ENCODE data around the gene UPK3A.
"Not testable (repeated sequence)": the region's sequence is repeated elsewhere in the genome, so short reads cannot be mapped to it uniquely, and the experiment has no call there.

Gene UPK3A

GRCh38 chr22:45257941-45258340 is 26.8 kb upstream of the UPK3A start:
- not testable (repeated sequence) for DNase-seq

- DNase-seq, result no peak
Measured at GRCh38 chr22:45259754-45260394, 24.9 kb upstream of the UPK3A start.

GRCh38 chr22:45260395-45260759 is 24.4 kb upstream of the UPK3A start:
- DNase-seq, result not testable (repeated sequence)

GRCh38 chr22:45261407-45262088 is 23.2 kb upstream of the UPK3A start:
- DNase-seq, result no peak

GRCh38 chr22:45262195-45262930 is 22.4 kb upstream of the UPK3A start:
- no peak for DNase-seq

GRCh38 chr22:45262931-45263462 is 21.8 kb upstream of the UPK3A start:
- DNase-seq, result no peak

GRCh38 chr22:45263463-45264269 is 21.1 kb upstream of the UPK3A start:
- DNase-seq, result peak in 1 of 2 experiments; percentile 51

GRCh38 chr22:45265535-45265934 is 19.2 kb upstream of the UPK3A start:
- no peak for DNase-seq

- peak in 1 of 2 experiments; percentile 61 for DNase-seq
Measured at GRCh38 chr22:45268167-45268957, 16.4 kb upstream of the UPK3A start.

GRCh38 chr22:45268958-45269844 is 15.5 kb upstream of the UPK3A start:
- DNase-seq, result peak in 1 of 2 experiments; percentile 68

- DNase-seq, result no peak
Measured at GRCh38 chr22:45270095-45271020, 14.4 kb upstream of the UPK3A start.

- DNase-seq, result no peak
Measured at GRCh38 chr22:45271667-45272201, 13.0 kb upstream of the UPK3A start.

- no peak for DNase-seq
Measured at GRCh38 chr22:45272498-45272897, 12.3 kb upstream of the UPK3A start.

- no peak for DNase-seq
Measured at GRCh38 chr22:45273452-45274075, 11.2 kb upstream of the UPK3A start.

GRCh38 chr22:45276507-45277105 is 8.1 kb upstream of the UPK3A start:
- no peak for DNase-seq

- DNase-seq, result not testable (repeated sequence)
Measured at GRCh38 chr22:45277720-45278119, 7.0 kb upstream of the UPK3A start.

GRCh38 chr22:45278125-45278524 is 6.6 kb upstream of the UPK3A start:
- no peak for DNase-seq

GRCh38 chr22:45280587-45280980 is 4.2 kb upstream of the UPK3A start:
- no peak for DNase-seq

GRCh38 chr22:45281010-45281409 is 3.7 kb upstream of the UPK3A start:
- DNase-seq, result no peak
